IMR-90 (cell line): Measurements from ENCODE around the gene CRYGN. TPM values are rescaled to one million over a fixed set of nuclear protein-coding genes. Genes with fewer than 3 reads are reported as not detected.
A peak's percentile ranks its signal among the peaks of the same experiment; 100 is the strongest.

Source experiments
- ATAC-seq: fragments of 200-7000 bp; cut with Tn5 transposase; 2 replicates; pipeline ENCODE4 v1.9.1; 2020; ENCODE audit warnings: low read depth, mild to moderate bottlenecking, moderate library complexity
- BruUV-seq: library from RNA; stranded (reverse); fragments of 400-500 nt; replicated peaks from 2 replicates; lab custom pipeline; 2021; lab: Mats Ljungman, UMichigan
- CTCF ChIA-PET: fragments of 300-600 bp; formaldehyde crosslinking; extraction: SDS; loops from one replicate; lab custom pipeline; 2021; ENCODE audit warnings: antibody characterized with exemption; lab: Yijun Ruan, JAX
- POLR2A ChIA-PET: fragments of 300-600 bp; sonication (Branson Sonifier 250); formaldehyde crosslinking; loops from one replicate; lab custom pipeline; 2022; ENCODE audit warnings: antibody characterized with exemption; ENCODE audit not compliant: unreplicated experiment; lab: Charles Lee
- DNase-seq: peaks from one replicate; pipeline ENCODE4 v3.0.0; 2013
- H2AFZ ChIP-seq: replicated peaks from 2 replicates; pipeline ENCODE3; 2013; ENCODE audit warnings: low read length, mild to moderate bottlenecking; ENCODE audit not compliant: poor library complexity
- H2AK5ac ChIP-seq: 2 replicates; pipeline ENCODE4 v1.6.1; 2013; ENCODE audit warnings: low read depth, low read length, inconsistent platforms
- H2AK9ac ChIP-seq: replicated peaks from 2 replicates; pipeline ENCODE3; 2013; ENCODE audit warnings: mild to moderate bottlenecking, low read depth, low read length, moderate library complexity; ENCODE audit not compliant: poor library complexity
- H2BK120ac ChIP-seq: 2 replicates; pipeline ENCODE4 v1.6.1; 2013; ENCODE audit warnings: low read depth, low read length, inconsistent platforms
- H2BK15ac ChIP-seq: 3 replicates; pipeline ENCODE4 v1.6.1; 2013; ENCODE audit warnings: low read depth, low read length, inconsistent platforms
- H2BK20ac ChIP-seq: 2 replicates; pipeline ENCODE4 v1.6.1; 2013; ENCODE audit warnings: low read depth, mild to moderate bottlenecking, inconsistent platforms, low read length, moderate library complexity
- H2BK5ac ChIP-seq: 2 replicates; pipeline ENCODE4 v1.6.1; 2013; ENCODE audit warnings: mild to moderate bottlenecking, low read depth, low read length, inconsistent platforms; ENCODE audit not compliant: poor library complexity, severe bottlenecking
- H3K14ac ChIP-seq: replicated peaks from 2 replicates; pipeline ENCODE4 v1.6.1; 2013; ENCODE audit warnings: low read depth, low read length, inconsistent platforms
- H3K18ac ChIP-seq: 2 replicates; pipeline ENCODE4 v1.6.1; 2013; ENCODE audit warnings: low read depth, low read length, control low read depth
- H3K23ac ChIP-seq: 2 replicates; pipeline ENCODE4 v1.6.1; 2013; ENCODE audit warnings: low read depth, low read length, inconsistent platforms
- H3K27ac ChIP-seq: 2 replicates; pipeline ENCODE4 v1.5.1; 2013; ENCODE audit warnings: mild to moderate bottlenecking, control low read depth, low read length; ENCODE audit not compliant: insufficient read depth
- H3K27me3 ChIP-seq: 2 replicates; pipeline ENCODE4 v1.6.1; 2013; ENCODE audit warnings: low read length; ENCODE audit not compliant: control insufficient read depth, insufficient read depth
- H3K36me3 ChIP-seq: 2 replicates; pipeline ENCODE4 v1.6.1; 2013; ENCODE audit warnings: low read length, mixed read lengths; ENCODE audit not compliant: control insufficient read depth, insufficient read depth
- H3K4ac ChIP-seq: 2 replicates; pipeline ENCODE4 v1.6.1; 2013; ENCODE audit warnings: low read depth, low read length, inconsistent platforms
- H3K4me1 ChIP-seq: 2 replicates; pipeline ENCODE4 v1.6.1; 2013; ENCODE audit warnings: low read length, mixed read lengths; ENCODE audit not compliant: control insufficient read depth, insufficient read depth
- H3K4me2 ChIP-seq: 2 replicates; pipeline ENCODE4 v1.6.1; 2013; ENCODE audit warnings: low read depth, mild to moderate bottlenecking, control low read depth, low read length, moderate library complexity
- H3K4me3 ChIP-seq: 2 replicates; pipeline ENCODE4 v1.5.1; 2013; ENCODE audit warnings: low read depth, mild to moderate bottlenecking, control low read depth, low read length, moderate library complexity; ENCODE audit not compliant: insufficient read depth
- H3K56ac ChIP-seq: 2 replicates; pipeline ENCODE4 v1.6.1; 2013; ENCODE audit warnings: low read length, inconsistent platforms; ENCODE audit not compliant: insufficient read depth; ENCODE audit errors: extremely low read depth
- H3K79me1 ChIP-seq, 2 experiments: 2 replicates each; pipeline ENCODE4 v1.6.1; 2013; ENCODE audit warnings: low read length in 2 of 2, inconsistent platforms in 1 of 2, low read depth in 1 of 2
- H3K9ac ChIP-seq: 2 replicates; pipeline ENCODE4 v1.6.1; 2013; ENCODE audit warnings: low read depth, low read length, control low read depth
- H3K9me1 ChIP-seq: 2 replicates; pipeline ENCODE4 v1.6.1; 2013; ENCODE audit warnings: low read length, inconsistent platforms; ENCODE audit not compliant: insufficient read depth
- H3K9me3 ChIP-seq: 2 replicates; pipeline ENCODE4 v1.6.1; 2013; ENCODE audit warnings: low read length; ENCODE audit not compliant: control insufficient read depth, insufficient read depth
- H4K20me1 ChIP-seq: 2 replicates; pipeline ENCODE4 v1.6.1; 2013; ENCODE audit warnings: low read length, inconsistent platforms; ENCODE audit not compliant: insufficient read depth
- H4K5ac ChIP-seq: 2 replicates; pipeline ENCODE4 v1.6.1; 2013; ENCODE audit warnings: mild to moderate bottlenecking, low read depth, low read length, control low read depth
- H4K8ac ChIP-seq, 2 experiments: 2 replicates each; pipeline ENCODE4 v1.6.1; 2013; ENCODE audit warnings: low read depth in 2 of 2, low read length in 2 of 2, control low read depth in 1 of 2, inconsistent platforms in 1 of 2
- H4K91ac ChIP-seq: 2 replicates; pipeline ENCODE4 v1.6.1; 2013; ENCODE audit warnings: low read depth, low read length, inconsistent platforms; ENCODE audit not compliant: insufficient read depth
- CEBPB ChIP-seq: IDR thresholded peaks from 2 replicates; pipeline ENCODE4 v1.6.1; 2012; ENCODE audit warnings: low read depth, low read length, improper control_type of control experiment
- RAD21 ChIP-seq: IDR thresholded peaks from 2 replicates; pipeline ENCODE4 v1.6.1; 2012; ENCODE audit warnings: low read length, improper control_type of control experiment
- WGBS, 2 experiments: methylation state at CpG; one replicate each; pipeline versions ENCODE4 v1.1.5 to v1.1.7; 2013; ENCODE audit warnings: missing lambda C conversion rate in 2 of 2; ENCODE audit not compliant: insufficient read length in 1 of 2; ENCODE audit errors: extremely low coverage in 2 of 2; 5-methylcytosine and 5-hydroxymethylcytosine counted together
- dilution Hi-C: fragments of 300-500 bp; cut with HindIII; formaldehyde crosslinking; loops from one replicate; pipeline ENCODE4 v1.14.3; 2018; ENCODE audit warnings: low sequenced_read_pairs; ENCODE audit not compliant: unreplicated experiment
- in situ Hi-C: fragments of 300-500 bp; cut with MboI; formaldehyde crosslinking; loops from 3 replicates; pipeline ENCODE4 v1.14.3; 2019; ENCODE audit warnings: low sequenced_read_pairs, inconsistent platforms, mixed read lengths
- intact Hi-C: fragments of 100-400 bp; cut with micrococcal nuclease; formaldehyde crosslinking; loops from 2 replicates; pipeline ENCODE4 v1.10.0; 2022
- polyA plus RNA-seq, 3 experiments: library from polyadenylated mRNA; depleted of rRNA; stranded (reverse); fragments of >200 nt; gene quantifications; 2 replicates each; pipeline ENCODE4 v1.2.3, GENCODE V29; 2012; ENCODE audit warnings: low replicate concordance in 1 of 3
- total RNA-seq: library from RNA; depleted of rRNA; stranded (reverse); fragments of >200 nt; gene quantifications from 2 replicates; pipeline ENCODE4 v1.2.3, GENCODE V29; 2012

Gene CRYGN
- total and polyA plus RNA-seq, 2 of the 4 experiments (the other 2 are of a cell fraction): not detected

- no peak overlapping the region for H3K4me2 ChIP-seq
- H3K18ac ChIP-seq: no peak overlapping the region
- no peaks in the 10 kb centered on the region for H3K9me1 ChIP-seq
- ATAC-seq: no peak
- TF ChIP-seq CEBPB (peak; percentile 82), RAD21 (no peak)
- intact Hi-C loops (no loop called here), dilution Hi-C loops (no loop called here), in situ Hi-C loops (no loop called here)
- peaks cover 11% of the 10 kb centered on the region for H3K9me3 ChIP-seq
- no peak overlapping the region for H3K27ac ChIP-seq
- H2AFZ ChIP-seq: no peak overlapping the region
- no peak overlapping the region for H3K4ac ChIP-seq
- no peak overlapping the region for H4K5ac ChIP-seq
- H4K20me1 ChIP-seq: no peaks in the 10 kb centered on the region
- H3K4me1 ChIP-seq: no peaks in the 10 kb centered on the region; the same call in 1 of the 2 replicates
- no peak overlapping the region for H2AK5ac ChIP-seq
- H3K9ac ChIP-seq: no peak overlapping the region
- H3K56ac ChIP-seq: no peak overlapping the region
- no peak overlapping the region for H4K8ac ChIP-seq
- no CpG with 5 or more reads among the region's 3 CpGs for WGBS, 2 experiments
- ChIA-PET POLR2A (no interaction called here), CTCF (no interaction called here)
- H2BK5ac ChIP-seq: no peak overlapping the region
- peaks cover 43% of the 10 kb centered on the region for H3K27me3 ChIP-seq
- H3K14ac ChIP-seq: no peak overlapping the region
- H3K79me1 ChIP-seq: no peaks in the 10 kb centered on the region
- BruUV-seq: no TSS peak
- no peak overlapping the region for H2BK20ac ChIP-seq
- DNase-seq: peak; percentile 15
- H4K91ac ChIP-seq: no peak overlapping the region
- no peak overlapping the region for H3K4me3 ChIP-seq
- H2AK9ac ChIP-seq: no peak overlapping the region
- H3K36me3 ChIP-seq: no peaks in the 10 kb centered on the region
- H2BK120ac ChIP-seq: no peak overlapping the region
- H2BK15ac ChIP-seq: no peak overlapping the region
- no peak overlapping the region for H3K23ac ChIP-seq
These were observed 24.4 kb downstream of the CRYGN start for GRCh38 chr7:151415375-151416105.
